ENCODE results near the gene FLVCR2. TPM values are rescaled to one million over a fixed set of nuclear protein-coding genes. Genes with fewer than 3 reads are reported as not detected.
A peak's percentile ranks its signal among the peaks of the same experiment; 100 is the strongest.

Gene FLVCR2
- total RNA-seq, 1 experiment from 2014 or later = 3.2 TPM

DNA sequence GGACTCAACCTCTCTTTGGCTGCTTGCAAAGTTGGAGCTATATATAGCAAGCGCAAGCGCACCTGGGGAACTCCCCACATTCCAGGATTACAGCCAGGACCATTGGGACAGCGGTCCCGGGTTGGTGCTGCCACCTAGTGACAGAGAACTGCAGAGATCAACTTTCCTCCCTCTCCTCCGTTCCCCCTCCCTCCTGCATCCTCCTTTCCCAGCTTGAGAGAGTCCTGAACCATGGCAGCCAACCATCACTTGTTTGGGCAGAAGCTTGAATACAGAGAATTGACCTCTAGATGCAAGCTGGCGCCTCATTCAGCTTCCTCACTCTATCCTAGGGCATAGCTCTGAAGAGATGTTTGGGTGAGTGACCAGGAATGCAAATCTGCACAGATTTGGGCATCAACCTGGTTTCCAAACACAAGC is 17.4 kb upstream of the FLVCR2 start:
- Mint-ChIP-seq H3K27me3 (ENCODE audit: insufficient read depth, unreplicated experiment) (no peaks in the 10 kb centered on the region), H3K36me3 (ENCODE audit: insufficient read depth, unreplicated experiment) (peaks cover 14% of the 10 kb centered on the region), H3K4me1 (ENCODE audit: insufficient read depth, unreplicated experiment) (peaks cover 26% of the 10 kb centered on the region), H3K9me3 (ENCODE audit: unreplicated experiment) (peaks cover 6% of the 10 kb centered on the region), H3K4me3 (ENCODE audit: unreplicated experiment) (no peak overlapping the region), H3K27ac (ENCODE audit: low read depth, unreplicated experiment) (no peak overlapping the region)
- intact Hi-C loops (cut with micrococcal nuclease) = loop anchor here (1.0 to 2.0 kb wide), 6 partner anchors 43 to 428 kb away; no protein-coding TSS in a partner anchor
- ChIA-PET CTCF (interaction anchor here (0.6 to 6.1 kb wide), 65 partner anchors 8 to 1149 kb away, joined by 3 to 95 read pairs (median 4); partner anchors contain the start of genes FLVCR2 and JDP2), POLR2A (interaction anchor here (0.6 to 2.8 kb wide), 31 partner anchors 11 to 435 kb away, joined by 3 to 19 read pairs (median 4); partner anchors contain the start of genes ERG28, JDP2, NEK9 and TTLL5)
- DNase-seq (ENCODE audit: unreplicated experiment) = peak; percentile 93
- no TSS peak for BruUV-seq (replicated peaks)
- TF ChIP-seq, protein P1, sequence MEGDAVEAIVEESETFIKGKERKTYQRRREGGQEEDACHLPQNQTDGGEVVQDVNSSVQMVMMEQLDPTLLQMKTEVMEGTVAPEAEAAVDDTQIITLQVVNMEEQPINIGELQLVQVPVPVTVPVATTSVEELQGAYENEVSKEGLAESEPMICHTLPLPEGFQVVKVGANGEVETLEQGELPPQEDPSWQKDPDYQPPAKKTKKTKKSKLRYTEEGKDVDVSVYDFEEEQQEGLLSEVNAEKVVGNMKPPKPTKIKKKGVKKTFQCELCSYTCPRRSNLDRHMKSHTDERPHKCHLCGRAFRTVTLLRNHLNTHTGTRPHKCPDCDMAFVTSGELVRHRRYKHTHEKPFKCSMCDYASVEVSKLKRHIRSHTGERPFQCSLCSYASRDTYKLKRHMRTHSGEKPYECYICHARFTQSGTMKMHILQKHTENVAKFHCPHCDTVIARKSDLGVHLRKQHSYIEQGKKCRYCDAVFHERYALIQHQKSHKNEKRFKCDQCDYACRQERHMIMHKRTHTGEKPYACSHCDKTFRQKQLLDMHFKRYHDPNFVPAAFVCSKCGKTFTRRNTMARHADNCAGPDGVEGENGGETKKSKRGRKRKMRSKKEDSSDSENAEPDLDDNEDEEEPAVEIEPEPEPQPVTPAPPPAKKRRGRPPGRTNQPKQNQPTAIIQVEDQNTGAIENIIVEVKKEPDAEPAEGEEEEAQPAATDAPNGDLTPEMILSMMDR (IDR thresholded peaks at IDR 0.05; ENCODE audit: unreplicated experiment) = peak; percentile 78

DNA sequence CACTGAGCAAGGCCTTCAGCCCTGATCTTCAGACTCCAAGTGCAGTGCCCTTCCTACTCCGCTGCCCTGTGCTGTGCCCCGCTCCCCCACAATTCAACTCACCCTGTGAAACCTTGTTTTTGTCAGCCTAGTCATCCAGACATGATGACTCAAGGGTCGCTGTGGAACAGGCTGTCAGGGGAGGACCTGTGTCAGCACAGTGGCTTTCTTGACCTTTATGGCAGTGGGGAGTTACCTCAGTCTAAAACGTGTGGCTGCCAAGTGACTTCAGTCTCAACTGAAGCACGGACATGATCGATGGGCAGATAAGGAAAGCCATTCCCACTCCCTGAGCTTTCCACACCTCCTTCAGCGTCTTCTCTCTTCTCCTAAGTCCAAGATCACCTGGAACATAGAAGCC is 16.3 kb upstream of the FLVCR2 start:
- ChIA-PET POLR2A (interaction anchor here (1.1 to 2.8 kb wide), 7 partner anchors 12 to 428 kb away, joined by 3 to 19 read pairs (median 8); no protein-coding TSS in a partner anchor), CTCF (interaction anchor here (0.7 to 6.1 kb wide), 20 partner anchors 9 to 433 kb away, joined by 3 to 95 read pairs (median 10); partner anchors contain the start of genes FLVCR2 and JDP2)
- Mint-ChIP-seq H3K27me3 (ENCODE audit: insufficient read depth, unreplicated experiment) (no peaks in the 10 kb centered on the region), H3K4me1 (ENCODE audit: insufficient read depth, unreplicated experiment) (peaks cover 26% of the 10 kb centered on the region), H3K4me3 (ENCODE audit: unreplicated experiment) (no peak overlapping the region), H3K9me3 (ENCODE audit: unreplicated experiment) (no peaks in the 10 kb centered on the region), H3K27ac (ENCODE audit: low read depth, unreplicated experiment) (peak overlapping the region; percentile 73), H3K36me3 (ENCODE audit: insufficient read depth, unreplicated experiment) (peaks cover 8% of the 10 kb centered on the region)
- TF ChIP-seq, protein P1 (IDR thresholded peaks at IDR 0.05; ENCODE audit: unreplicated experiment) = no peak
- no TSS peak for BruUV-seq (replicated peaks)
- intact Hi-C loops (cut with micrococcal nuclease) = no loop called here
- peak; percentile 26 for DNase-seq (ENCODE audit: unreplicated experiment)

DNA sequence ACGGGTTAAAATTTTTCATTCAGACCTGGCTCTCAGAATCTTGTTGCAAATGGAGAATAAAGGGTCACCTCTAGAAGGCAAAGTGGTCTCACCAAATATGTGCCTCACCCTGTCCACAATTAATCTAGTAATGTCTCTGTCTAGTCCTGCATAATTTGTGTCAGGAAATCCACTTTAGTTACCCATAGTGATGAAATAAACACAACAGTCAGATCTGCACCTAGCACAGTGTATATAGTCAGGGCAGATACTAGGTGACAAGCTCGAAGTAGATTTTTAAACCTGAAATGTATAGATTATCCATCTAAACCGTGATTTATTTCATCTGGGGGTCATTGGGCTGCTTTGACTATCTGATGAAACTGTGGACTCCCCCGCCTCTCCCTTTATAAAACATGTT is 15.9 kb upstream of the FLVCR2 start:
- no peaks in the 10 kb centered on the region for H3K27me3 Mint-ChIP-seq (ENCODE audit: insufficient read depth, unreplicated experiment)

DNA sequence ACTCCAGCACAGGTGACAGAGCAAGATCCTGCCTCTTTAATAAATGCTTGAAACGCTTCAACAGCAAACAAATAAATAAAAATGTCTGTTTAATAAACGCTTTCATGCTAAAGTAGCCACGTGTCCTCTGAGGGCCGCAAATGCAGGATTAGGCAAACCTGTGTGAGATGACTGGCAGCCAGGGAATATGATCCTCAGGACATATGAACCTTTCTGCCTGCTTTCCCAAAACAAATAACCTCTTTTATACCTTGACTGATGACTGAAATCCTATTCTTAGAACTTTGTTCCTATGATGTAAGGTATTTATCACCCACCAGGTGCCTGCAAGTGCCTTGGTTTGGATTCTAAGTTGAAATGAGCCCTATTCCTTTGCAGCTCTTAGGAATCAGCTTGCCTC is 14.5 kb upstream of the FLVCR2 start:
- no peak overlapping the region for H3K27ac Mint-ChIP-seq (ENCODE audit: low read depth, unreplicated experiment)
- BruUV-seq (replicated peaks) = no TSS peak
- H3K27me3 Mint-ChIP-seq (ENCODE audit: insufficient read depth, unreplicated experiment) = no peaks in the 10 kb centered on the region
- intact Hi-C loops (cut with micrococcal nuclease) = no loop called here
- H3K9me3 Mint-ChIP-seq (ENCODE audit: unreplicated experiment) = no peaks in the 10 kb centered on the region
- CTCF ChIA-PET = interaction anchor here (4.2 to 6.1 kb wide), 4 partner anchors 13 to 254 kb away, joined by 31 to 95 read pairs (median 70); partner anchors contain the start of gene FLVCR2
- no peak for DNase-seq (ENCODE audit: unreplicated experiment)
- no peak overlapping the region for H3K4me3 Mint-ChIP-seq (ENCODE audit: unreplicated experiment)
- peaks cover 8% of the 10 kb centered on the region for H3K36me3 Mint-ChIP-seq (ENCODE audit: insufficient read depth, unreplicated experiment)
- POLR2A ChIA-PET = interaction anchor here (0.9 kb wide), 1 partner anchor 14 kb away, joined by 3 read pairs; the partner anchor contains the start of gene FLVCR2
- TF ChIP-seq, protein P1 (IDR thresholded peaks at IDR 0.05; ENCODE audit: unreplicated experiment) = no peak
- peaks cover 26% of the 10 kb centered on the region for H3K4me1 Mint-ChIP-seq (ENCODE audit: insufficient read depth, unreplicated experiment)

More for the DNA sequence above, 15.9 kb upstream of the FLVCR2 start:
- H3K4me1 Mint-ChIP-seq (ENCODE audit: insufficient read depth, unreplicated experiment) = peaks cover 26% of the 10 kb centered on the region
- peaks cover 8% of the 10 kb centered on the region for H3K36me3 Mint-ChIP-seq (ENCODE audit: insufficient read depth, unreplicated experiment)
- H3K9me3 Mint-ChIP-seq (ENCODE audit: unreplicated experiment) = no peaks in the 10 kb centered on the region
- BruUV-seq (replicated peaks) = no TSS peak
- ChIA-PET CTCF (interaction anchor here (0.7 to 6.1 kb wide), 8 partner anchors 11 to 431 kb away, joined by 3 to 95 read pairs (median 27); partner anchors contain the start of gene FLVCR2), POLR2A (interaction anchor here (2.8 kb wide), 1 partner anchor 14 kb away, joined by 17 read pairs; no protein-coding TSS in a partner anchor)
- H3K4me3 Mint-ChIP-seq (ENCODE audit: unreplicated experiment) = no peak overlapping the region
- DNase-seq (ENCODE audit: unreplicated experiment) = no peak
- intact Hi-C loops (cut with micrococcal nuclease) = no loop called here
- TF ChIP-seq, protein P1 (IDR thresholded peaks at IDR 0.05; ENCODE audit: unreplicated experiment) = no peak
- H3K27ac Mint-ChIP-seq (ENCODE audit: low read depth, unreplicated experiment) = peak overlapping the region; percentile 73

All from MCF 10A (cell line).